Neural cell (in vitro differentiated cells): ENCODE measurements around the gene CTU1. TPM values are rescaled to one million over a fixed set of nuclear protein-coding genes. Genes with fewer than 3 reads are reported as not detected.

Source experiments
- H2AFZ ChIP-seq: fragments of 200-600, 300-800 bp; sonication (generic), shearing (Covaris generic); 2 replicates; pipeline ENCODE4 v1.6.0; 2014; ENCODE audit warnings: low read depth, mild to moderate bottlenecking, antibody characterized with exemption, low read length, moderate library complexity
- H3F3A ChIP-seq: fragments of 200-600 bp; shearing (Covaris generic); 2 replicates; pipeline ENCODE4 v1.6.1; 2016; ENCODE audit warnings: mild to moderate bottlenecking, moderate library complexity, mixed read lengths, antibody characterized with exemption, low read length; ENCODE audit not compliant: insufficient read depth, poor library complexity, severe bottlenecking
- H3K27ac ChIP-seq: fragments of 200-600, 300-800 bp; sonication (generic), shearing (Covaris generic); 2 replicates; pipeline ENCODE4 v1.5.1; 2014; ENCODE audit warnings: mild to moderate bottlenecking, low read length, moderate library complexity
- H3K27me3 ChIP-seq: fragments of 300-800, 200-600 bp; sonication (generic), shearing (Covaris generic); 2 replicates; pipeline ENCODE4 v1.6.0; 2014; ENCODE audit warnings: mild to moderate bottlenecking, low read depth, low read length, moderate library complexity; ENCODE audit not compliant: insufficient read depth
- H3K36me3 ChIP-seq: fragments of 300-800, 200-600 bp; sonication (generic), shearing (Covaris generic); 2 replicates; pipeline ENCODE4 v1.5.1; 2014; ENCODE audit warnings: mild to moderate bottlenecking, antibody characterized with exemption, low read length, moderate library complexity; ENCODE audit not compliant: insufficient read depth
- H3K4me2 ChIP-seq: fragments of 300-800, 200-600 bp; sonication (generic), shearing (Covaris generic); 2 replicates; pipeline ENCODE4 v1.6.0; 2014; ENCODE audit warnings: mild to moderate bottlenecking, low read length
- H3K4me3 ChIP-seq: fragments of 300-800, 200-600 bp; sonication (generic), shearing (Covaris generic); 2 replicates; pipeline ENCODE4 v1.5.1; 2014; ENCODE audit warnings: mild to moderate bottlenecking, low read length, moderate library complexity
- H3K79me2 ChIP-seq: fragments of 200-600 bp; shearing (Covaris generic); replicated peaks from 2 replicates; pipeline ENCODE4 v1.6.0; 2014; ENCODE audit warnings: mild to moderate bottlenecking, low read length, moderate library complexity; ENCODE audit not compliant: insufficient read depth
- H3K9ac ChIP-seq: fragments of 300-800, 200-600 bp; sonication (generic), shearing (Covaris generic); 2 replicates; pipeline ENCODE4 v1.6.1; 2016; ENCODE audit warnings: mild to moderate bottlenecking, low read length, mixed read lengths
- H3K9me2 ChIP-seq: fragments of 200-600 bp; shearing (Covaris generic); 2 replicates; pipeline ENCODE4 v1.6.1; 2016; ENCODE audit warnings: mild to moderate bottlenecking, low read length, mixed read lengths; ENCODE audit not compliant: insufficient read depth
- H3K9me3 ChIP-seq: fragments of 200-600, 300-800 bp; sonication (generic), shearing (Covaris generic); 2 replicates; pipeline ENCODE4 v1.6.1; 2016; ENCODE audit warnings: mild to moderate bottlenecking, mixed run types, low read length, moderate library complexity, mixed read lengths
- H4K20me1 ChIP-seq: fragments of 200-600 bp; shearing (Covaris generic); 2 replicates; pipeline ENCODE4 v1.6.1; 2016; ENCODE audit warnings: mild to moderate bottlenecking, mixed run types; ENCODE audit not compliant: insufficient read depth
- CTCF ChIP-seq: fragments of 450-650 bp; IDR thresholded peaks from 2 replicates; pipeline ENCODE4 v1.5.1; 2014; ENCODE audit warnings: antibody characterized with exemption, mild to moderate bottlenecking, moderate library complexity; ENCODE audit not compliant: poor library complexity, severe bottlenecking
- EP300 ChIP-seq: fragments of 450-650 bp; conservative IDR thresholded peaks from 2 replicates; pipeline ENCODE4 v1.6.1; 2014; ENCODE audit warnings: antibody characterized with exemption, mild to moderate bottlenecking, moderate library complexity; ENCODE audit not compliant: poor library complexity, severe bottlenecking
- EZH2 ChIP-seq: fragments of 200-600, 300-800 bp; shearing (Covaris generic), sonication (generic); IDR thresholded peaks from 2 replicates; pipeline ENCODE4 v1.6.1; 2014; ENCODE audit warnings: antibody characterized with exemption, low read length, borderline replicate concordance, mild to moderate bottlenecking; ENCODE audit not compliant: insufficient read depth, poor library complexity, severe bottlenecking
- MXI1 ChIP-seq: fragments of 450-650 bp; conservative IDR thresholded peaks from 2 replicates; pipeline ENCODE4 v1.6.1; 2014; ENCODE audit warnings: antibody characterized with exemption, mild to moderate bottlenecking; ENCODE audit not compliant: poor library complexity, severe bottlenecking
- POLR2AphosphoS5 ChIP-seq: IDR thresholded peaks from 2 replicates; pipeline ENCODE4 v1.6.1; 2012
- RAD21 ChIP-seq: fragments of 450-650 bp; conservative IDR thresholded peaks from 2 replicates; pipeline ENCODE4 v1.6.1; 2014; ENCODE audit warnings: antibody characterized with exemption, mild to moderate bottlenecking, moderate library complexity
- REST ChIP-seq: IDR thresholded peaks from 2 replicates; pipeline ENCODE4 v1.6.1; 2012; ENCODE audit warnings: borderline replicate concordance
- SMC3 ChIP-seq: fragments of 450-650 bp; conservative IDR thresholded peaks from 2 replicates; pipeline ENCODE4 v1.6.1; 2014; ENCODE audit warnings: antibody characterized with exemption, mild to moderate bottlenecking, moderate library complexity; ENCODE audit not compliant: poor library complexity
- TAF1 ChIP-seq: IDR thresholded peaks from 2 replicates; pipeline ENCODE4 v1.6.1; 2012; ENCODE audit warnings: low read depth
- polyA minus RNA-seq: library from RNA; depleted of rRNA, polyadenylated mRNA; stranded (reverse); fragments of >200 nt; gene quantifications from 2 replicates; pipeline ENCODE4 v1.2.3, GENCODE V29; 2014
- polyA plus RNA-seq: library from polyadenylated mRNA; depleted of rRNA; stranded (reverse); fragments of >200 nt; gene quantifications from 2 replicates; pipeline ENCODE4 v1.2.3, GENCODE V29; 2014

CTU1 gene
- 12.6 and 16.4 TPM in 2 replicates for polyA plus RNA-seq
- 6.6 and 9.7 TPM in 2 replicates for polyA minus RNA-seq

GRCh38 chr19:51108066-51108804 is at the start of gene CTU1:
CTU1 (minus strand) TSS chr19:51108409; CDS start chr19:51104569, 3,840 bp downstream.
- Histone ChIP-seq H2AFZ (peak within 1 kb of the TSS; percentile 88), H3K27me3 (no peaks in the 10 kb centered on the region), H4K20me1 (no peaks in the 10 kb centered on the region), H3K36me3 (no peaks in the 10 kb centered on the region), H3F3A (no peaks in the 10 kb centered on the region), H3K9me2 (no peaks in the 10 kb centered on the region), H3K79me2 (peaks cover 7% of the 10 kb centered on the region), H3K9me3 (no peaks in the 10 kb centered on the region), H3K9ac (peak within 1 kb of the TSS; percentile 76), H3K4me3 (peak within 1 kb of the TSS; percentile 88), H3K4me2 (peak within 1 kb of the TSS; percentile 83), H3K27ac (peak within 1 kb of the TSS; percentile 81)
- TF ChIP-seq TAF1 (no peak), RAD21 (no peak), EZH2 (no peak), EP300 (peak; percentile 65), POLR2AphosphoS5 (peak; percentile 52), MXI1 (peak; percentile 98), CTCF (peak; percentile 42), SMC3 (no peak), REST (no peak)

- Histone ChIP-seq H3K4me3 (no peak overlapping the region), H3K9me2 (no peaks in the 10 kb centered on the region), H3K9ac (no peak overlapping the region), H3K27me3 (no peaks in the 10 kb centered on the region), H2AFZ (no peak overlapping the region), H3K4me2 (no peak overlapping the region), H3F3A (no peaks in the 10 kb centered on the region), H3K27ac (no peak overlapping the region), H3K36me3 (no peaks in the 10 kb centered on the region), H4K20me1 (no peaks in the 10 kb centered on the region), H3K9me3 (no peaks in the 10 kb centered on the region), H3K79me2 (no peaks in the 10 kb centered on the region)
- TF ChIP-seq EZH2 (no peak), REST (no peak), MXI1 (no peak), POLR2AphosphoS5 (no peak), EP300 (no peak), CTCF (no peak), TAF1 (no peak), RAD21 (no peak), SMC3 (no peak)
Observed at GRCh38 chr19:51157265-51157664, 49.1 kb upstream of the CTU1 start.
